Stimulated activated naive CD4-positive, alpha-beta T cell (primary cell): ENCODE results near the gene NAXD.
A peak's percentile ranks its signal among the peaks of the same experiment; 100 is the strongest.
"Not testable (repeated sequence)": the region's sequence is repeated elsewhere in the genome, so short reads cannot be mapped to it uniquely, and the experiment has no call there.

Experiments
- DNase-seq, 6 experiments: peaks; one replicate each; lab custom pipeline; 2025; lab: John Stamatoyannopoulos, UW

The NAXD gene

GRCh38 chr13:110628477-110628793 lies 13.1 kb downstream of the NAXD start:
- no peak for DNase-seq

- DNase-seq = no peak
Measured at GRCh38 chr13:110628952-110629701, 13.8 kb downstream of the NAXD start.

DNA sequence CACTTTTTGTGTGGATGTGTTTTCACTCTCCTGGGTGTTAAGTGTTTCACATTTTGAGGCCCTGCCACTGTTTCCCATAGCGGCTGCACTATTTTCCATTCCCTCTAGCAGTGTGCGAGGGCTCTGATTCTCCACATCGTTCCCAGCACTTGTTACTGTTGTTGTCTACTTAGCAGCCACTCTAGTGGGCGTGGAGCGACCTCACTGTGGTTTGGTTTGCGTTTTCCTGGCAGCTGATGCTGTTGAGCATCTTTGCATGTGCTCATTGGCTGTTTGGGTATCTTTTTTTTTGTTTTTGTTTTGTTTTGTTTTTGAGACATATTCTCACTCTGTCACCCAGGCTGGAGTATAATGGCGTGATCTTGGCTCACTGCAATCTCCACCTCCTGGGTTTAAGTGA lies 14.4 kb downstream of the NAXD start:
- DNase-seq = peak in 1 of 6 experiments; percentile 10

GRCh38 chr13:110630566-110631119 lies 15.3 kb downstream of the NAXD start:
- no peak for DNase-seq

GRCh38 chr13:110632255-110632654 lies 16.9 kb downstream of the NAXD start:
- DNase-seq = not testable (repeated sequence)

DNA sequence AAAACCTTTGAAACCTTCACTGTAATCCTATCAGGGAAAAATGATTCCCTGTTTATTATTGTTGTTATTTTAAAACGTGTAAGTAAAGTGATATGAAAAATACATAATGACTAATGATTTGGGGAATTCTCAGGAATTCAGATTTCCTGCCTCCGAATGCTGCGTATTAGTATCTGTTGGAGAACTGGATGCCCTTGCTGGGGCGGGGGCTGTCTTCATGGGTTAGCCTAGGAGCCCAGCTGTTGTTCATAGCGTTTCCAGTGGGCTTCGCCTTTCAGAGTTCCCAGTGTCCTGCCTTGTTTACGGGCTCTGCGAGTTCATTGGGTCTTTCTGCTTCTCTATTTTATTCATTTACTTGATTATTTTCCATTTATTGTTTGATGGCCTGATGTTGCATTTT lies 18.4 kb downstream of the NAXD start:
- DNase-seq = no peak

DNA sequence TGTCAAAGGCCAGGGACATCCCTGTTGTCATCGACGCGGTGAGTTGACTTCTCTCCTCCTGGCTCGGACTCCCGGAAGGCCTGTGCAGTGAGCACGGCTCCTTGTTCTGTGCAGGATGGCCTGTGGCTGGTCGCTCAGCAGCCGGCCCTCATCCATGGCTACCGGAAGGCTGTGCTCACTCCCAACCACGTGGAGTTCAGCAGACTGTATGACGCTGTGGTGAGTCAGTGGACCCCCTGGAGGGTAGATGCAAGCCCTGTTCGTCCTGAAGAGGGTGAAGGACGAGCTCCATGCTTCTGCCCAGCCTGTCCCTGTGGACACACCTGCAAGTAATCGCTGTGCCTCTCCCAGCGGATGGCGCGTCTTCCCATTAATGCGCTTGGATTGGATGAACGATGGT lies 19.2 kb downstream of the NAXD start:
- no peak for DNase-seq

- no peak for DNase-seq
Measured at GRCh38 chr13:110635405-110636002, 20.2 kb downstream of the NAXD start.

DNA sequence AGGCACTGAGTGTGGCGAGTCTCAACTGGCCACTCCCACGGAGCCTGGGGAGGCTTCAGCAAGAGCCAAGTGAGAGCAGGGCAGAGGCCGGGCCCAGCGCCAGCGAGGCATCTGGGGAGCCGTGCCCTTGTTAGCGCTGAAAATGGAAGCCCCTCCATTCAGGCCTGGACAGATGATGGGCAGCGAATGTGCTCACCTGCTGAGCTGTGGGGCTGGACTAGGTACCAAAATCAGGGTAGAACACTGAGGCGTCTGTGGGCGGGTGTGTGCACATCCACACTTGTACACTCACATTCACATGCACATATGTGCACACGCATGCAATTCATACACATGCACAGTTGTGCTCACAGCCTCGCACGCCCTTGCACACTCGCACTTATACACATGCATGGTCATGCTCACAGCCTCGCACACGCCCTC lies 20.7 kb downstream of the NAXD start:
- DNase-seq = no peak

DNA sequence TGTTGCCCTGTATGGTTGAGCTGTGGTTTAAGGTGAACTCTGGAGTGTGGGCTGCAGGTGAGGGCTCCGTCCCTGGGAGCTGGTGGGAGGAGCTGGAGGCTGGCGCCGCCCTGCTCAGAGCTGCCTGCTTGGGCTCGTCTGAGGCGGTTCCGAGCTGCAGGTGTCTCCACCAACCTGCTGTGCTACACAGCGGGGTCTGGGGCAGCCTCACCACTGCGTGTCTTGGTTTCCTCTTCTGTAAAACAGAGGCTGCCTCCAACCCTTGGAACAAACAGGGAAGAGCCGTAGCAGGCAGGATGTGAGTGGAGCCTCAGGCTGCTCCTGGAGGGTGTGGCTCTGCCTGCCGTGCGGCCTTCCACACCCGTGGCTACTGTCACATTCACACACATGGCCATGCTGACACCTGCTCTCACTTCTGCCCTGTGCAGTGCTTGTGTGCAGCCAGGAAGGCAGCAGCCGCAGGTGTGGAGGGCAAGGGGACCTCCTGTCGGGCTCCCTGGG lies 21.4 kb downstream of the NAXD start:
- no peak for DNase-seq

GRCh38 chr13:110637275-110637674 lies 21.9 kb downstream of the NAXD start:
- no peak for DNase-seq

DNA sequence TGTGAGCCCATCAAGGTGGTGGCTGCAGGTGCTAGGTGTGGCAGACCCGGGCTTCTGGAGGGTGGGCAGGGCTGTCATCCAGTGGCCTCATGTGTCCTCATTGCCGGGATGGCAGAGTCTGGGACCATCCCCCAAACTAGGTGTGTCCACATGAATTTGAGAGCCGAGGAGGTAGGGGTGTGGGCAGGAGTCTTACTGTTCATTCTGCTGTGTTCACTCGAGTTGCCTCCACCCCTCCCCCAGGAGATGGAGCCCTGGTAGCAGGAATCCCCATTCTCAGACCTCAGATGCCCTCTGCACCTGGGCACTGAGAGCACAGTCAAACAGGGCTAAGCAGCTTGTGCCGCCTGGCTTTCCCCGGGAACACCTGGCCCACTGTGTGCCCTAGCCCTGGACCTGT lies 22.4 kb downstream of the NAXD start:
- no peak for DNase-seq

- DNase-seq = no peak
Measured at GRCh38 chr13:110638257-110638656, 22.9 kb downstream of the NAXD start.

- DNase-seq = no peak
Measured at GRCh38 chr13:110638814-110639806, 23.8 kb downstream of the NAXD start.

GRCh38 chr13:110639935-110640334 lies 24.6 kb downstream of the NAXD start:
- no peak for DNase-seq

GRCh38 chr13:110640591-110641029 lies 25.3 kb downstream of the NAXD start:
- DNase-seq = no peak

- no peak for DNase-seq
Measured at GRCh38 chr13:110641055-110642015, 26.0 kb downstream of the NAXD start.

DNA sequence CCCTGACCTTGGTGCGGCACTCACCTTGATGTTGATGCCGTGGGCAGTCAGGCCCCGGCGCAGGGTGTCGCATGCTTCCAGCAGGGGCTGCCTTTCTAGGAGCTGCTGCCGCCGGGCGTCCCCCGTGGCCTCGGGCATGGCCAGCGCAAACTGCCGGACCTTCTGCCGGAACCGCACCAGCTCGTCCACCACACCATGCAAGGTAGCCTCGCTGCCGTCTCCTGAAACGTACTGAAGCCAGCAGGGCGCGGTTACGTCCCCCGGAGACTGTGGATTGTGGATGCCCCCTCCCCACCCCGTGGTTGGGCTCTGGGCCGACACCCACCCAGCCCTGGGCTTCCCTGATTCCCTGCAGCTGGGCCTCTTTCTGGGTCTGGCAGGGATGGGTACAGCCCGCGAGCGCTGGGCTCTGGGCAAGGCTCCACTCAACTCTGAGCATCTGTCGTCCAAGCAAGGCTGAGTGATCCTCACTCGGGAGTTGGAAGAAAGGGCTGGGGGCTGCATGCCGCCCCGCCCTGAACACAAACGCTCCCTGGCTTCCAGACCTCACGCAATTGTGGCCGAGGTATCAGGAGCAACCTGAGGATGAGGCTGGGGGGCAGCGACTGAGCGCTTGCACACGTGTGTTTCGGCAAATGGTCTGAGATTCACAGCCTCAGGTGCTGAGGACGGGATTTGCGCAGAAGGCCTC lies 27.1 kb downstream of the NAXD start:
- no peak for DNase-seq

- no peak for DNase-seq
Measured at GRCh38 chr13:110643324-110643723, 28.0 kb downstream of the NAXD start.

GRCh38 chr13:110643768-110644421 lies 28.6 kb downstream of the NAXD start:
- DNase-seq = no peak
